IPS-20b (cell line): ENCODE measurements around the gene PAFAH1B2.

Experiments
- H3K27ac ChIP-seq: one replicate; pipeline ENCODE4 v1.5.1; 2013; ENCODE audit warnings: low read length
- H3K27me3 ChIP-seq: 2 replicates; pipeline ENCODE4 v1.6.1; 2013; ENCODE audit warnings: mild to moderate bottlenecking, low read length, inconsistent platforms; ENCODE audit not compliant: insufficient read depth
- H3K36me3 ChIP-seq: 2 replicates; pipeline ENCODE4 v1.6.1; 2013; ENCODE audit warnings: low read depth, mild to moderate bottlenecking, inconsistent platforms, low read length, moderate library complexity; ENCODE audit not compliant: insufficient read depth
- H3K4me1 ChIP-seq: 2 replicates; pipeline ENCODE4 v1.6.1; 2013; ENCODE audit warnings: mild to moderate bottlenecking, control low read depth, inconsistent platforms, low read length, moderate library complexity; ENCODE audit not compliant: insufficient read depth
- H3K4me3 ChIP-seq: 2 replicates; pipeline ENCODE4 v1.5.1; 2013; ENCODE audit warnings: mild to moderate bottlenecking, low read length, inconsistent platforms
- H3K9ac ChIP-seq: 2 replicates; pipeline ENCODE4 v1.6.1; 2013; ENCODE audit warnings: low read depth, mild to moderate bottlenecking, inconsistent platforms, low read length, moderate library complexity
- H3K9me3 ChIP-seq: 2 replicates; pipeline ENCODE4 v1.6.1; 2013; ENCODE audit warnings: mild to moderate bottlenecking, low read depth, low read length, inconsistent platforms; ENCODE audit not compliant: insufficient read depth

The PAFAH1B2 gene

GRCh38 chr11:117185736-117186430 lies 41.8 kb downstream of the PAFAH1B2 start:
- H3K27ac ChIP-seq: no peak overlapping the region
- no peaks in the 10 kb centered on the region for H3K4me1 ChIP-seq
- no peaks in the 10 kb centered on the region for H3K9me3 ChIP-seq
- H3K9ac ChIP-seq: no peak overlapping the region
- H3K27me3 ChIP-seq: peaks cover 2% of the 10 kb centered on the region; the same call in 1 of the 2 replicates
- H3K36me3 ChIP-seq: peaks cover 30% of the 10 kb centered on the region
- no peak overlapping the region for H3K4me3 ChIP-seq

GRCh38 chr11:117186431-117186761 lies 42.3 kb downstream of the PAFAH1B2 start:
- Histone ChIP-seq H3K4me3 (no peak overlapping the region), H3K27me3 (no peaks in the 10 kb centered on the region), H3K9ac (no peak overlapping the region), H3K27ac (no peak overlapping the region), H3K9me3 (no peaks in the 10 kb centered on the region), H3K36me3 (peaks cover 30% of the 10 kb centered on the region), H3K4me1 (no peaks in the 10 kb centered on the region)

GRCh38 chr11:117187007-117187406 lies 42.9 kb downstream of the PAFAH1B2 start:
- H3K36me3 ChIP-seq: peaks cover 36% of the 10 kb centered on the region
- H3K27me3 ChIP-seq: no peaks in the 10 kb centered on the region
- no peaks in the 10 kb centered on the region for H3K4me1 ChIP-seq
- H3K9ac ChIP-seq: no peak overlapping the region
- H3K27ac ChIP-seq: no peak overlapping the region
- no peak overlapping the region for H3K4me3 ChIP-seq
- H3K9me3 ChIP-seq: no peaks in the 10 kb centered on the region

GRCh38 chr11:117187428-117187798 lies 43.3 kb downstream of the PAFAH1B2 start:
- Histone ChIP-seq H3K4me3 (no peak overlapping the region), H3K36me3 (peaks cover 37% of the 10 kb centered on the region), H3K27ac (no peak overlapping the region), H3K27me3 (no peaks in the 10 kb centered on the region), H3K9me3 (no peaks in the 10 kb centered on the region), H3K4me1 (no peaks in the 10 kb centered on the region), H3K9ac (no peak overlapping the region)

- Histone ChIP-seq H3K36me3 (peaks cover 37% of the 10 kb centered on the region), H3K27ac (no peak overlapping the region), H3K9me3 (no peaks in the 10 kb centered on the region), H3K4me1 (no peaks in the 10 kb centered on the region), H3K27me3 (no peaks in the 10 kb centered on the region), H3K9ac (no peak overlapping the region), H3K4me3 (no peak overlapping the region)
Observed at GRCh38 chr11:117187799-117188481, 43.9 kb downstream of the PAFAH1B2 start.

GRCh38 chr11:117188620-117189081 lies 44.6 kb downstream of the PAFAH1B2 start:
- H3K9me3 ChIP-seq: no peaks in the 10 kb centered on the region
- no peak overlapping the region for H3K9ac ChIP-seq
- H3K27me3 ChIP-seq: no peaks in the 10 kb centered on the region
- H3K4me3 ChIP-seq: no peak overlapping the region
- H3K36me3 ChIP-seq: peaks cover 39% of the 10 kb centered on the region
- H3K4me1 ChIP-seq: no peaks in the 10 kb centered on the region
- H3K27ac ChIP-seq: no peak overlapping the region

GRCh38 chr11:117189191-117189940 lies 45.3 kb downstream of the PAFAH1B2 start:
- Histone ChIP-seq H3K4me3 (no peak overlapping the region), H3K4me1 (no peaks in the 10 kb centered on the region)

GRCh38 chr11:117189941-117190544 lies 46.0 kb downstream of the PAFAH1B2 start:
- H3K4me1 ChIP-seq: no peaks in the 10 kb centered on the region
- H3K27me3 ChIP-seq: no peaks in the 10 kb centered on the region
- no peaks in the 10 kb centered on the region for H3K9me3 ChIP-seq
- H3K27ac ChIP-seq: no peak overlapping the region
- no peak overlapping the region for H3K4me3 ChIP-seq
- H3K9ac ChIP-seq: no peak overlapping the region
- peaks cover 39% of the 10 kb centered on the region for H3K36me3 ChIP-seq

More at GRCh38 chr11:117189191-117189940, 45.3 kb downstream of the PAFAH1B2 start:
- H3K27ac ChIP-seq: no peak overlapping the region
- no peaks in the 10 kb centered on the region for H3K27me3 ChIP-seq
- H3K36me3 ChIP-seq: peaks cover 39% of the 10 kb centered on the region
- H3K9me3 ChIP-seq: no peaks in the 10 kb centered on the region
- H3K9ac ChIP-seq: no peak overlapping the region

- Histone ChIP-seq H3K4me3 (no peak overlapping the region), H3K9ac (no peak overlapping the region), H3K27me3 (no peaks in the 10 kb centered on the region), H3K27ac (no peak overlapping the region), H3K36me3 (peaks cover 45% of the 10 kb centered on the region), H3K9me3 (no peaks in the 10 kb centered on the region), H3K4me1 (no peaks in the 10 kb centered on the region)
Observed at GRCh38 chr11:117191680-117192400, 47.8 kb downstream of the PAFAH1B2 start.

GRCh38 chr11:117192401-117192875 lies 48.4 kb downstream of the PAFAH1B2 start:
- Histone ChIP-seq H3K9ac (no peak overlapping the region), H3K9me3 (no peaks in the 10 kb centered on the region), H3K27me3 (no peaks in the 10 kb centered on the region), H3K36me3 (peaks cover 45% of the 10 kb centered on the region), H3K4me1 (no peaks in the 10 kb centered on the region), H3K27ac (no peak overlapping the region), H3K4me3 (no peak overlapping the region)
